Measurements from ENCODE around the gene C11orf68.
"Not testable (repeated sequence)": the region's sequence is repeated elsewhere in the genome, so short reads cannot be mapped to it uniquely, and the experiment has no call there.

DNA sequence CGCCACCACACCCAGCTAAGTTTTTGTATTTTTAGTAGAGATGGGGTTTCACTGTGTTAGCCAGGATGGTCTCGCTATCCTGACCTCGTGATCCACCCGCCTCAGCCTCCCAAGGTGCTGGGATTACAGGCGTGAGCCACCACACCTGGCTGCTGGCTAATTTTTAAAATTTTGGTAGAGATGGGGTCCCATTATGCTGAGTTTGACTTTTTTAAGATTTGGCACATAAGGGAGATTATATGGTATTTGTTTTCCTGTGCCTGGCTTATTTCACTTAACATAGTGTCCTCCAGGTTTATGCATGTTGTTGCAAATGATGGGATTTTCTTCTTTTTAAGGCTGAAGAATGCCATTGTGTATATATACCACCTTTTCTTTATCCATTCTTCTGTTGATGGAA, 31.8 kb upstream of the C11orf68 start:
- TF ChIP-seq, protein P1, sequence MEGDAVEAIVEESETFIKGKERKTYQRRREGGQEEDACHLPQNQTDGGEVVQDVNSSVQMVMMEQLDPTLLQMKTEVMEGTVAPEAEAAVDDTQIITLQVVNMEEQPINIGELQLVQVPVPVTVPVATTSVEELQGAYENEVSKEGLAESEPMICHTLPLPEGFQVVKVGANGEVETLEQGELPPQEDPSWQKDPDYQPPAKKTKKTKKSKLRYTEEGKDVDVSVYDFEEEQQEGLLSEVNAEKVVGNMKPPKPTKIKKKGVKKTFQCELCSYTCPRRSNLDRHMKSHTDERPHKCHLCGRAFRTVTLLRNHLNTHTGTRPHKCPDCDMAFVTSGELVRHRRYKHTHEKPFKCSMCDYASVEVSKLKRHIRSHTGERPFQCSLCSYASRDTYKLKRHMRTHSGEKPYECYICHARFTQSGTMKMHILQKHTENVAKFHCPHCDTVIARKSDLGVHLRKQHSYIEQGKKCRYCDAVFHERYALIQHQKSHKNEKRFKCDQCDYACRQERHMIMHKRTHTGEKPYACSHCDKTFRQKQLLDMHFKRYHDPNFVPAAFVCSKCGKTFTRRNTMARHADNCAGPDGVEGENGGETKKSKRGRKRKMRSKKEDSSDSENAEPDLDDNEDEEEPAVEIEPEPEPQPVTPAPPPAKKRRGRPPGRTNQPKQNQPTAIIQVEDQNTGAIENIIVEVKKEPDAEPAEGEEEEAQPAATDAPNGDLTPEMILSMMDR (conservative IDR thresholded peaks at IDR 0.05; ENCODE audit: low read length) = not testable (repeated sequence)
- not testable (repeated sequence) for TF ChIP-seq EZH2phosphoT487 (IDR thresholded peaks at IDR 0.05; ENCODE audit: borderline replicate concordance, low read depth, low read length)
